GM19463 (cell line): ENCODE results near the gene GJA9.

Experiments
- ATAC-seq: cut with Tn5 transposase; IDR thresholded peaks from one replicate; pipeline ENCODE4 v1.9.1; 2021; ENCODE audit warnings: mild to moderate bottlenecking, moderate library complexity; ENCODE audit not compliant: unreplicated experiment

The GJA9 gene

GRCh38 chr1:38832370-38832734 is 49.0 kb downstream of the GJA9 start:
- no peak for ATAC-seq

GRCh38 chr1:38831731-38832369 is 49.5 kb downstream of the GJA9 start:
- ATAC-seq, result no peak

DNA sequence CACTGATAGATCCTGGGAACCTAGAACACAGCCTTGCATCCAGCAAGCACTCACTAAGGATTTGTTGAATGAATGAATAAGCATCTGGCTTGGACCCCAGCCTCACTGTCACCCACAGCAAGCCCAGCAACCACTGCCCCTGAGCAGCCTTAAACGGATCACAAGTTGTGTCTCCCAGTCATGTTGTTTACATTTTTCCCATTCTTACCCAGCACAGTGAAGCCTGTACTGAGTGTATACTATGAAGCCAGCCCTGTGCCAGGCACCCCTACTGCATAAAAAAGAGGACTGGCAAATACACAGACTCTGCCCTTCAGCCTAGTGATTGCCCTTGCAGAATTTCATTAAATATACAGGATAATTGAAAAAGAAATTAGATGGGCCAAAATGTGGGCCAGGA is 52.0 kb downstream of the GJA9 start:
- no peak for ATAC-seq

DNA sequence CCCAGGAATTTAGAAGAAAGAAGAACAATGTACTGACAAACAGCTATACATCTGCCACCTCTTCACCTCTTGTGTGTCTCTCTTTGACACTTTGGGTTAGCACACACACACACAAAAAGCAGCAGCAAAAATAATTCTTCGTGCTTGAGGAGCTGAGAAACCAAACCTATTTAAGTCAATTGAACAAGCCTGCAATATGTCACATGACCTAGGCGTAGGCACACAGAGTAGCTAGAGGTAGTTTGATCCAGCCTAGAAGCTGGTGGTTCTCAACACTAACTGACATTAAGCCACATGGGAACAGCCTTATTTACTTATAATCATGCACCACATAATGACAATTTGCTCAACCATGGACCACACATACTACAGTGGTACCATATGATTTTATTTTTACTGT is 54.1 kb downstream of the GJA9 start:
- no peak for ATAC-seq

DNA sequence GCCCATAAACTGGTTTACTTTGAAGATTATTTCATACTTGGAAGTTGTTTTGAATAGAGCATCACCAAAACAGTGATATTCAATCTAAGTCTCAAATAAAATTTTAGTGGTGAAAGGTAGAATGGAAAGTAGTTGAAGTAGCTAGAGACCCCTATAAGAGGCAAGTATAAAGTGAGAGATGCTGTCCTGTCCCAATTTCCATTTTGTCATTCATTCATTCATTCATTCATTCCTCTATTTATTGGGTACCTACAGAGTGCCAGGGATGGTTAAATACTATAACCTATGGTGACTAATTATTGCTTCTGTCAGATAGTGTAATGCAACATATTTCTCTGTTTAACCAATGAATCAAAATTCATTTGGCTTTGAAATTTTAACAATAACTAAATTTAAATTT is 54.5 kb downstream of the GJA9 start:
- no peak for ATAC-seq

- ATAC-seq, result no peak
These were observed 55.1 kb downstream of the GJA9 start for GRCh38 chr1:38826262-38826661.
